Measurements from ENCODE around the gene FRK.
"Not testable (repeated sequence)": the region's sequence is repeated elsewhere in the genome, so short reads cannot be mapped to it uniquely, and the experiment has no call there.

Gene FRK

GRCh38 chr6:116073765-116074440 lies 13.2 kb upstream of the FRK start:
- DNase-seq, result no peak

DNA sequence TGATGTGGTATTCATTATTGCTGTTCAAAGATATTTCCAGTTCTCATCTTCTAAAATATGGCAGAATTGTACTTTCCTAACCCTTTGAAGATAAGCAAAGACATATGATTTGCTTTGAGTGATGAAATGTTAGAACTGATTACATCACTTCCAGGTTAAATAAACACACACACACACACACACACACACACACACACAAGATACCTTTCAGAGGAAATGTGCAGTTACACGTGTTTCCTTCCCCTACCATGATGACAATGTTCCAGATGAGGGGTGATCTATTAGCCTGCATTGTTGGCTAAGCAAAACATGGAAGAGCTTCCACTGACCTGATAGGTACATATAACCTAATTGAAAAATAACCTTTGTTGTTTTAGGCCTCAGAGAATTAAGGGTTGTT lies 11.7 kb upstream of the FRK start:
- DNase-seq, result no peak

DNA sequence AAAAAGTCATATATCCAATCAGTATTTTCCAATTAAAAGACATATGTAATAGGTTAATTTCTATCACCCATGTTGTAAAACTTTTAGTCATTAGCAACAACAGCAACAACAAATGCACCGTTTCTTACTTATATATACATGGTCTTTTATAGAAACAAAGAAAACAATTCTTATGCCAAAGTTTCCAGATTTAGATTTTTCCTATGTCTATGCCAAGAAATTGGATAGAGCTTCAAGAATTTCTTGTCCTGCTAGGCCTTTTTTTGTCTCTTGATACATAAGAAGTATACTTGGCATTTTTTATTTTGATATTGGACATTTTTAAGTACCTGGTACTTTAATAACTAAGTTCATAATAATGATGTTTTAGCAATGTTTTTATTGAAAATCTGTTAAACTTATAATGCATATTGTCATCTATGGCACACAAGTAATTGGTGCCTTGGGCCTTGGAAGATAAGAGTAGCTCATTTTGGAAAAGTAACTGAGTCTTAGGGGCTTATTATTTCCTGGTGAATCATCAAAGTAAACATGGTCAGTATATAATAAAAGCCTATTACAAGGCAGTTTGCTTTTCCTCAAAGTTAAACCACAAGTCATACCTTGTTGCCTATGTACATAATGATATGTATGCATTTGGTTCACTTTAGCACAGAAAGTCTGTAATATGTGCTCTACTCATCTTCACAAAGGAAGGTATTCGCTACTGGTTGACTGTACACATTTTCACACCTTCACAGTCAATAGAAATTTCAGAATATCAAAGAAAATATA lies 10.1 kb upstream of the FRK start:
- no peak for DNase-seq

DNA sequence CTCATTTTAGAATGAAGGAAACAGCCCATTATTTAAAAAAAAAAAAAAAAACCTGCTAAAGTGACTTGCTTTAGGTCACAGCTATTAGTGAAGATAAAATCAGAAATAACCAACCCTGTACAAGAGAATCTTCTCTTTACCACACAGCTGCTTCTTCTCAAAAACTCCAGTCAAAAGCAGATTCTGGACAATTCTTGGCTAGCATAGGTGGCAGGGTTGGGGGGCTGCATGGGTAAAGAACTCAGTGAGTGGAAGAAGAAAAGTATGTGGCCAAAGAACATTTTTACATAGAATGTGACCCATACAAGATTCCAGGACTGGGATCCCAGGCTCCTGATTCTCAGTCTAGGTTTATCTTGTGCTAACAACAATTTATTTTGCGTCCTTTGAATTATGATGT lies 9.4 kb upstream of the FRK start:
- no peak for DNase-seq

- no peak for DNase-seq
Observed at GRCh38 chr6:116066789-116067188, 6.1 kb upstream of the FRK start.

DNA sequence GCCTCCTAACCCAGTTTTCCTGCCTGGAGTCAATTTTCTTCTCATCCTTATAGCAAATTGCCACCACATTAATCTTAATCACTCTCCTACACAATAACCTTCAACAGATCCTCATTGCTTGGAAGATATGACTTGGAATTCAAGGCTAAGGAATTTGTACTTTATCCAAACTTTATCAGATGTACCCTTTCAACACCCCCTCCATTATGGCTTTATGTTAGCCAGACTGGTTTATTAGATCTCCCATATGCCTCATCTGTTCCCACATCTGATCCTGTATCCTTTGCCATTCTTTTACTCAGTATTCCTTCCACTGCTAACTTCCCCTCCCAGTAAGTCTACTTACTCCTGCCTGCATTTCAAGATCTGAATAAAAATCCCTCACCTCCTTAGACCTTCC lies 4.0 kb upstream of the FRK start:
- no peak for DNase-seq

DNA sequence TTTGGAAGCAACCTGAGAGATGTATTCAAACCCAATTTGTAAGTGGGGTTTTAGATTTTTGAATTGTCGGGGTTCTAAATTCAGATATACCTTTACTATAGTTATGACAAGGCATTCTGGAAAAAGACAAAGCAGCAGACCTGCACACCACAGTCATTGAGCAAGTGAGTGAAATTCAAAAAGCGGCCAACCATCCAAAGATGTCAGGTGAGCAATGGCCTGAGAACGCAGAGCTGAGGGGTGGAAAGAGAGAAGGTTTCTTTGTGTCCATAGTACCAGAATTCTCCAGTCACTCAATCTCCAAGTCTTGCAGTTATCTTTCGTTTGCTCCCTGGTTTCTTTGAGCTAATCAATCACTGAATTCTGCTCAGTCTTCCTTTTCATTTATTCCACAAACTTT lies 1.8 kb upstream of the FRK start:
- DNase-seq, result no peak

DNA sequence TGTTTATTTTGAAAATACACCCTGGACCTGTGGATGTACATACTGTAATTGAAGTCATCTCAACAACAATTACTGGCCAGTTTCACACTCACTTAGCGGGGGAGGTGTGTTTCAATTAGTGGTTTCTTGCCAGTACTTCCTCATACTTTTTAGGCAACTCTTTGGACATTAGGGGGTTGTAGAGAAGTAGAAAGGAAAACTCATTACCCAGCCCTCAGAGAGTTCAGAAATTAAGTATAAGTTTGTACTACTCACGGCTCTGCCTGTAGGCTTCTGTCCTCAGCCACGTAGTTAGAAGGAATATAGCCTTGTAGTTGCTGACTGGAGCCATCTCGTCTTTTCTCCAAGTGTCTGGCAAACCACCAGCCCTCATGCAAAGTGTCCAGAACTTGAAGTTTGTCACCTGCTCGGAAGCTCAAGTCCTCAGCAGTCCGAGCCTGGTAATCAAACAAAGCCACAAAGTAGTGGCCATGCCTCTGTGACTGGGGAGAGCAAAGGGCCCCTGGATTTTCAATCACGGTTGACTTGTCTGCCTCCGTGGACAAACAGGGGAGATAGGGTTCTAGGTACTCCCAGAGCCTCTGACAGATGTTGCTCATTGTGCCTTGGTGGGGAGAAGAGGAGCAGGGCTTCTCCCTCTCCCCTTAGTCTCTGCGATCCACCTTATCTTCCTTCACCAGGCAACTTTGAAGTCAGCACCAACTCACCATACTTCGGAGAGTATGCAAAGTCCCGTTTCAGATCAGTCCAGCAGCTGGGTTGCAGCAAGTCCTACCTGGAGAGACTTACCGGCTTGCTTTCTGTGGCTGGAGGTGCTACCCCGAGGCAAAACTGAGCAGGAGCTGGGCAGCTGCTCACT lies 749 bp downstream of the FRK start:
- DNase-seq, result no peak

DNA sequence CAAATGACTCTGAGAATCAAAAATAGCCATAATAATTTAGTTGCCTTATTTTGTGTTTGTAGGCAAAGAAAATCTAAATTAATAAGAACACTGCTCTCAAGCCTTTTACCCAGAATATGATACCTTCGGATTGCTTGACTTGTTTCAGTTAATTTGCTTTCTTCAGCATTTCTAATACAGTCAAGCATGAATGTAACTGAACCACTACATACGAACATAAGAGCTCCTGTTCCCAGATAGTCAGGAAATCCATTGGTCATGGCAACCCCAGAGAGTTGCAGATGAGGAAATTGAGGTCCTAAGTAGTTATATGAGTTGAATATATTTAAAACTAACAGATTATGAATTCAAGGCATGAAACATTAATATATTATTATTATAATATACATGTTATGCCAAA lies 2.9 kb downstream of the FRK start:
- no peak for DNase-seq

DNA sequence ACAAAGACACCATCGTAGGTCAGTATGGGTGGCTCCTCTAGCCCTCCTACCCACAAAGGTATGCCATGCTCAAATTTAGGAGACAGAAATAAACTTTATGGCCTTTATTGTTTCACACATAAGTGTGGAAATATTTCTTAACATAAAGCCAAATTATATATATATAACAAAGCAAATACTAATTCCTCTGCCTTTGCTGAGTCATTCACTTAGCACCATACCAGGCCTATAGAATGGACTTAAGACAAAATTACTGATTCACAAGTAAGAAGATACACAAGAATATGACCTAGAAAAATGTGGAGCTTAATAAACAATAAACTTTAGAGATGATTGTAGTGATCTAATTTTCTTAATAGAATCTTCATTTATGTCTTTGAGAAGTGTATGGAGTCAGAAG lies 5.2 kb downstream of the FRK start:
- DNase-seq, result no peak

- no peak for DNase-seq
Observed at GRCh38 chr6:116051244-116051643, 9.4 kb downstream of the FRK start.

DNA sequence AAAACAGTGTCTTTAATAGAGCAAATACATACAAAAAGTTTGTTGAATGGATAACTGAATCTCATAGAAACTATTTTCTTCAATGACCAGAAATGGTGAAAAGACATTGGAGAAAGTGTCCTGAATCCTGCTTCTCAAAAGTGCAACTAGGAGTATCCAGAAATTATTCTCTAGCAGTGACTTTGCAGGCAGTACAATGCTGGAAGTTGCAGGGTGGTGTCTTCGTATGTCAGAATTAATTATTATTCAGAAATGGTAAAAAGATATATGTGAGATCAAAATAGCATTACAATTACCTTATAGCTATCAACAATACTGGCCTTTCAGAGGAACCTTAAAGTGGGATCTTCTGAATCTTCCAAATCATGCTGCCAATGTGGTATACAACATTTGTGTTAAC lies 10.0 kb downstream of the FRK start:
- DNase-seq, result no peak

GRCh38 chr6:116049321-116049720 lies 11.4 kb downstream of the FRK start:
- DNase-seq, result no peak

GRCh38 chr6:116047173-116047933 lies 13.3 kb downstream of the FRK start:
- DNase-seq, result no peak

DNA sequence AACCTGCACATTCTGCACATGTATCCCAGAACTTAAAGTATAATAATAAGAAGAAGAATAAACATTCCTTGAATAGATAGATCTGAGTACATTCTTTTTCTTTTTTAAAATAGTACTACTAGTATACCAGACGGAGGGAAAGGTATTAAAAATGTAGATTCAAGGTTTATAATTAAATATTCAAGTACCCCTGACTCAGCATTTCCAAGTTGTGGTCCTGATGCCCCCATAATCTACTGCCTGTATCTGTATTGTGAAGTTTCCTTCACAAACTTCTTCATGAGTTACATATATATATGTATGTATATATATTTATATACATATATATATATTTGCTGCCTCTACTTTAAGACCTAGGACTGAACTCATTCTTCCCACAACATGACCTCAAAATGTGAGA lies 14.0 kb downstream of the FRK start:
- no peak for DNase-seq

GRCh38 chr6:116046272-116046671 lies 14.4 kb downstream of the FRK start:
- DNase-seq, result not testable (repeated sequence)

DNA sequence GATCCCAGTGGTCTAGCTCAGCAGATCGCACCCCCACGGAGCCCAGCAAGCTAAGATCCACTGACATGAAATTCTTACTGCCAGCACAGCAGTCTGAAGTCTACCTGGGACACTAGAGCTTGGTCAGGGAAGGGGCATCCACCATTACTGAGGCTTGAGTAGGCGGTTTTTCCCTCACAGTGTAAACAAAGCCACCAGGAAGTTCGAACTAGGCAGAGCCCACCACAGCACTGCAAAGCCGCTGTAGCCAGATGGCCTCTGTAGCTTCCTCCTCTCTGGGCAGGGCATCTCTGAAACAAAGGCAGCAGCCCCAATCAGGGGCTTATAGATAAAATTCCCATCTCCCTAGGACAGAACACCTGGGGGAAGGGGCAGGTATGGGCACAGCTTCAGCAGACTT lies 18.8 kb downstream of the FRK start:
- no peak for DNase-seq

- no peak for DNase-seq
Observed at GRCh38 chr6:116040993-116041392, 19.7 kb downstream of the FRK start.

- no peak for DNase-seq
Observed at GRCh38 chr6:116036885-116037284, 23.8 kb downstream of the FRK start.

GRCh38 chr6:116036075-116036773 lies 24.5 kb downstream of the FRK start:
- DNase-seq, result no peak

DNA sequence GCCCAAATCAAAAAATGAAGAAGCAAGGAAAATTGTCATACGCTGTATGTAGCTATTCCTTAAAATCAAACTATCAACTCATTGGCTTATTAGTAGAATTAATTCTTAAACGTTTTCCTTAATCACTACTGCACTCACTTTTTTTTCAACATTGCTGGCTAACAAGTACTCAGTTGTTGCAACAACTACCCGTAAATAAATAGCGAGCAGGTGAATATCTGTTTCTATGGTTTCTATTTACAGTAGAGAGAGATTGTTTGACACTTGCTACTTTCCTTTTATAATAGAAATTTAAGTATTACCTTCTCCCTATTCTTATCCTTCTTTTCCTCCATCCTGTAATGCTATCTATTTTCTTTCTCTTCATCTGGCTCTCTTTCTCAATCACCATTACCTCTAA lies 25.1 kb downstream of the FRK start:
- DNase-seq, result no peak

- no peak for DNase-seq
Observed at GRCh38 chr6:116034327-116034726, 26.4 kb downstream of the FRK start.
